A549 (cell line): ENCODE measurements around the gene HERC4. TPM values are rescaled to one million over a fixed set of nuclear protein-coding genes. Genes with fewer than 3 reads are reported as not detected.

Source experiments
- ATAC-seq, 2 experiments: fragments of 200-7000 bp in 1 of 2; fragments of >200 bp in 1 of 2; cut with Nextera tagmentation in 1 of 2; cut with Tn5 transposase in 1 of 2; 3 replicates each; pipeline versions ENCODE4 v1.8.0 to v1.9.1; 2018 to 2020; ENCODE audit warnings: mild to moderate bottlenecking in 1 of 2, moderate library complexity in 1 of 2
- CTCF ChIA-PET: fragments of 300-600 bp; sonication (Branson Sonifier 250); formaldehyde crosslinking; extraction: SDS; loops from one replicate; lab custom pipeline; 2021; ENCODE audit warnings: antibody characterized with exemption, inconsistent platforms; lab: Yijun Ruan, JAX
- POLR2A ChIA-PET: fragments of 350-600 bp; formaldehyde crosslinking; extraction: SDS; loops from one replicate; lab custom pipeline; 2021; ENCODE audit warnings: antibody characterized with exemption, inconsistent platforms; lab: Yijun Ruan, JAX
- DNase-seq, 2 experiments: peaks; one replicate each; pipeline versions ENCODE4 v3.0.0 to v3.0.0-alpha.2; 2011 to 2016; ENCODE audit warnings: low read depth in 1 of 2, low spot score in 1 of 2
- FAIRE-seq: peaks from 2 replicates; lab custom pipeline; 2011; peaks lifted over from hg19 to GRCh38; lab: Jason Lieb, UNC
- H3K27ac ChIP-seq, 2 experiments: fragments of >200 bp; sonication (Bioruptor Twin); formaldehyde crosslinking; 3 replicates each; pipeline ENCODE4 v1.5.1; 2016 to 2017
- H3K4me1 ChIP-seq: fragments of >200 bp; sonication (Bioruptor Twin); formaldehyde crosslinking; 3 replicates; pipeline ENCODE4 v1.6.1; 2016
- H3K4me2 ChIP-seq: fragments of >200 bp; sonication (Bioruptor Twin); formaldehyde crosslinking; 3 replicates; pipeline ENCODE4 v1.6.1; 2016
- H3K4me3 ChIP-seq: fragments of >200 bp; sonication (Bioruptor Twin); formaldehyde crosslinking; 3 replicates; pipeline ENCODE4 v1.5.1; 2016
- H3K9me3 ChIP-seq: fragments of >200 bp; sonication (Bioruptor Twin); formaldehyde crosslinking; 3 replicates; pipeline ENCODE4 v1.6.1; 2016
- CHD2 ChIP-seq: fragments of 150-350 bp; IDR thresholded peaks from 2 replicates; pipeline ENCODE4 v1.6.1; 2014; ENCODE audit warnings: low read length; ENCODE audit not compliant: partially characterized antibody
- EHMT2 ChIP-seq: fragments of 200-600 bp; sonication (generic); IDR thresholded peaks from 2 replicates; pipeline ENCODE4 v1.6.1; 2016; ENCODE audit warnings: antibody characterized with exemption, low read depth, mild to moderate bottlenecking, moderate library complexity
- ESRRA ChIP-seq: fragments of 150-350 bp; IDR thresholded peaks from 2 replicates; pipeline ENCODE4 v1.6.1; 2014; ENCODE audit warnings: mild to moderate bottlenecking, low read length, borderline replicate concordance
- FOSL2 ChIP-seq, 2 experiments: fragments of 450-650 bp in 1 of 2; fragments of >200 bp in 1 of 2; sonication (Bioruptor Twin) in 1 of 2; formaldehyde crosslinking; IDR thresholded peaks; 2 replicates each; pipeline versions ENCODE4 v1.5.0 to v1.6.1; 2016 to 2020; ENCODE audit warnings: mild to moderate bottlenecking in 1 of 2, moderate library complexity in 1 of 2
- GATA3 ChIP-seq: IDR thresholded peaks from 2 replicates; pipeline ENCODE4 v1.6.1; 2012; ENCODE audit warnings: borderline replicate concordance
- HEYL ChIP-seq: fragments of 250-450 bp; sonication (Bioruptor Pico); IDR thresholded peaks from 2 replicates; pipeline ENCODE4 v1.8.0; 2021; ENCODE audit warnings: mild to moderate bottlenecking, moderate library complexity
- HOXB5 ChIP-seq: fragments of 250-450 bp; sonication (Bioruptor Pico); IDR thresholded peaks from 2 replicates; pipeline ENCODE4 v1.5.0; 2020; ENCODE audit warnings: mild to moderate bottlenecking, moderate library complexity
- POLR2A ChIP-seq: IDR thresholded peaks from 2 replicates; pipeline ENCODE4 v1.6.1; 2012; ENCODE audit warnings: mild to moderate bottlenecking, low read length
- RCOR1 ChIP-seq: fragments of 150-350 bp; IDR thresholded peaks from 2 replicates; pipeline ENCODE4 v1.6.1; 2014; ENCODE audit warnings: antibody characterized with exemption, low read length, low read depth
- RNF2 ChIP-seq: fragments of 200-600 bp; sonication (generic); IDR thresholded peaks from 2 replicates; pipeline ENCODE4 v1.6.1; 2016; ENCODE audit warnings: low read depth, mild to moderate bottlenecking, antibody characterized with exemption, moderate library complexity, borderline replicate concordance
- SMC3 ChIP-seq: fragments of >200 bp; sonication (Bioruptor Twin); formaldehyde crosslinking; IDR thresholded peaks from 3 replicates; pipeline ENCODE4 v1.6.1; 2018; ENCODE audit warnings: inconsistent platforms
- SREBF2 ChIP-seq: fragments of 450-650 bp; IDR thresholded peaks from 2 replicates; pipeline ENCODE4 v1.6.1; 2014; ENCODE audit warnings: mild to moderate bottlenecking, moderate library complexity
- WGBS: methylation state at CpG from one replicate; pipeline ENCODE4 v1.1.6; 2017; ENCODE audit errors: missing lambda C conversion rate; 5-methylcytosine and 5-hydroxymethylcytosine counted together
- polyA plus RNA-seq, 4 experiments: library from polyadenylated mRNA; depleted of rRNA in 3 of 4; stranded (reverse); fragments of >200 nt; fragmentation: RNase III in 1 of 4; extraction: RNeasy Plus Mini Kit Qiagen cat#74134 plus additional on column Dnase treatment in 1 of 4; gene quantifications; 2 replicates in 3 of 4; 3 replicates in 1 of 4; pipeline ENCODE4 v1.2.3, GENCODE V29; 2011 to 2017
- TF ChIP-seq, protein P1 (sequence below): fragments of >200 bp; sonication (Bioruptor Twin); formaldehyde crosslinking; IDR thresholded peaks from 3 replicates; pipeline ENCODE4 v1.6.1; 2016
- TF ChIP-seq, protein P2 (sequence below): fragments of 450-650 bp; IDR thresholded peaks from 2 replicates; pipeline ENCODE4 v1.6.1; 2014; ENCODE audit warnings: antibody characterized with exemption
- TF ChIP-seq, protein P3 (sequence below): fragments of 250-450 bp; sonication (Bioruptor Pico); IDR thresholded peaks from 2 replicates; pipeline ENCODE4 v1.5.0; 2020; ENCODE audit warnings: low read depth, mild to moderate bottlenecking, moderate library complexity
- TF ChIP-seq, protein P4 (sequence below): fragments of 150-350 bp; IDR thresholded peaks from 2 replicates; pipeline ENCODE4 v1.6.1; 2014; ENCODE audit warnings: low read depth, mild to moderate bottlenecking, low read length
- TF ChIP-seq, protein P5 (sequence below): IDR thresholded peaks from 2 replicates; pipeline ENCODE4 v1.6.1; 2012

Gene HERC4
- polyA plus RNA-seq, 2 of the 4 experiments (the other 2 are of a cell fraction) = 43.2 to 51.3 TPM

DNA sequence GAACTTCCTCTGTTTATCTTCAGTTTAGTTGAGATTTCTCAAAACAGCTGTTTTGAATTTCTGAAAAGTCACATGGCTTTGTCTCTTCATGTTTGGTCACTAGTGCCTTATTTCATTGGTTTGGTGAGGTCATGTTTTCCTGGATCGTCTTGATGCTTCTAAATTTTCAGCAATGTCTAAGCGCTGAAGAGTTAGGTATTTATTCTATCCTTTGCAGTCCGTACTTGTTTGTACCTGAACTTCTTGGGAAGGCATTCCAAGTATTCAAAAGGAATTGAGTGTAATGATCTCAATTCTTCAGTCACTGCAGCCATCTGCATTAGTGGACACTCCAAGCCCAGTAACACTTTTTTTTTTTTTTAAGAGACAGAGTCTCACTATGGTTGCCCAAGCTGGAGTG lies 67.7 kb downstream of the HERC4 start:
- H3K9me3 ChIP-seq = no peaks in the 10 kb centered on the region
- H3K4me2 ChIP-seq = no peak overlapping the region
- H3K27ac ChIP-seq = no peak overlapping the region
- TF ChIP-seq, protein P1, sequence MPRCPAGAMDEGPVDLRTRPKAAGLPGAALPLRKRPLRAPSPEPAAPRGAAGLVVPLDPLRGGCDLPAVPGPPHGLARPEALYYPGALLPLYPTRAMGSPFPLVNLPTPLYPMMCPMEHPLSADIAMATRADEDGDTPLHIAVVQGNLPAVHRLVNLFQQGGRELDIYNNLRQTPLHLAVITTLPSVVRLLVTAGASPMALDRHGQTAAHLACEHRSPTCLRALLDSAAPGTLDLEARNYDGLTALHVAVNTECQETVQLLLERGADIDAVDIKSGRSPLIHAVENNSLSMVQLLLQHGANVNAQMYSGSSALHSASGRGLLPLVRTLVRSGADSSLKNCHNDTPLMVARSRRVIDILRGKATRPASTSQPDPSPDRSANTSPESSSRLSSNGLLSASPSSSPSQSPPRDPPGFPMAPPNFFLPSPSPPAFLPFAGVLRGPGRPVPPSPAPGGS = no peak
- TF ChIP-seq HOXB5 (CRISPR knock-in tag) = no peak
- TF ChIP-seq FOSL2 (IDR thresholded peaks at IDR 0.05) = no peak
- TF ChIP-seq FOSL2 (CRISPR knock-in tag; IDR thresholded peaks at IDR 0.05) = no peak
- CTCF ChIA-PET = no interaction called here
- ATAC-seq (no peak), DNase-seq (no peak), FAIRE-seq (no peak)
- POLR2A ChIA-PET = no interaction called here
- H3K4me3 ChIP-seq = no peak overlapping the region
- H3K4me1 ChIP-seq = no peaks in the 10 kb centered on the region
- WGBS = 92% methylated on average over 3 of the region's 3 CpGs

DNA sequence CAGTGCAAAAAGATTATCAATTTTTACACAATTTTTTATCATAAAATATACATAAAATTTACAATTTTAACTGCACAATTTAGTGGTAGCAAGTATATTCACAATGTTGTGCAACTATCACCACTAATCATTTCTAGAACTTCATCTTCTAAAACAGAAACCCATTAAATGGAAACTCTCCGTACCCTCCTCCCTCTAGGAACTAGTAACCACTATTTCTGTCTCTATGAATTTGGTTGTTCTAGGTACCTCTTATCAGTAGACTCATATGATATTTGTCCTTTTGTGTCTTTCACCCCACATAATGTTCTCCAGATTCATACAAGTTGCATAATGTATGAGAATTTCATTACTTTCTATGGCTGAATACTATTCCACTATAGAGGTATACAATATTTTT lies 73.5 kb downstream of the HERC4 start:
- DNase-seq (no peak), FAIRE-seq (no peak), ATAC-seq (no peak)
- no peaks in the 10 kb centered on the region for H3K4me1 ChIP-seq
- POLR2A ChIA-PET = no interaction called here
- TF ChIP-seq POLR2A (no peak), RNF2 (no peak), EHMT2 (no peak), SMC3 (no peak), HEYL (no peak), ESRRA (no peak), FOSL2 (IDR thresholded peaks at IDR 0.05) (no peak), FOSL2 (CRISPR knock-in tag; IDR thresholded peaks at IDR 0.05) (no peak), SREBF2 (no peak), RCOR1 (no peak), GATA3 (no peak), CHD2 (no peak)
- TF ChIP-seq, protein P2, sequence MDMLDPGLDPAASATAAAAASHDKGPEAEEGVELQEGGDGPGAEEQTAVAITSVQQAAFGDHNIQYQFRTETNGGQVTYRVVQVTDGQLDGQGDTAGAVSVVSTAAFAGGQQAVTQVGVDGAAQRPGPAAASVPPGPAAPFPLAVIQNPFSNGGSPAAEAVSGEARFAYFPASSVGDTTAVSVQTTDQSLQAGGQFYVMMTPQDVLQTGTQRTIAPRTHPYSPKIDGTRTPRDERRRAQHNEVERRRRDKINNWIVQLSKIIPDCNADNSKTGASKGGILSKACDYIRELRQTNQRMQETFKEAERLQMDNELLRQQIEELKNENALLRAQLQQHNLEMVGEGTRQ = no peak
- TF ChIP-seq, protein P3, sequence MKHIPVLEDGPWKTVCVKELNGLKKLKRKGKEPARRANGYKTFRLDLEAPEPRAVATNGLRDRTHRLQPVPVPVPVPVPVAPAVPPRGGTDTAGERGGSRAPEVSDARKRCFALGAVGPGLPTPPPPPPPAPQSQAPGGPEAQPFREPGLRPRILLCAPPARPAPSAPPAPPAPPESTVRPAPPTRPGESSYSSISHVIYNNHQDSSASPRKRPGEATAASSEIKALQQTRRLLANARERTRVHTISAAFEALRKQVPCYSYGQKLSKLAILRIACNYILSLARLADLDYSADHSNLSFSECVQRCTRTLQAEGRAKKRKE (CRISPR knock-in tag) = no peak
- TF ChIP-seq, protein P4, sequence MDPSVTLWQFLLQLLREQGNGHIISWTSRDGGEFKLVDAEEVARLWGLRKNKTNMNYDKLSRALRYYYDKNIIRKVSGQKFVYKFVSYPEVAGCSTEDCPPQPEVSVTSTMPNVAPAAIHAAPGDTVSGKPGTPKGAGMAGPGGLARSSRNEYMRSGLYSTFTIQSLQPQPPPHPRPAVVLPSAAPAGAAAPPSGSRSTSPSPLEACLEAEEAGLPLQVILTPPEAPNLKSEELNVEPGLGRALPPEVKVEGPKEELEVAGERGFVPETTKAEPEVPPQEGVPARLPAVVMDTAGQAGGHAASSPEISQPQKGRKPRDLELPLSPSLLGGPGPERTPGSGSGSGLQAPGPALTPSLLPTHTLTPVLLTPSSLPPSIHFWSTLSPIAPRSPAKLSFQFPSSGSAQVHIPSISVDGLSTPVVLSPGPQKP = no peak
- CTCF ChIA-PET = no interaction called here
- H3K4me3 ChIP-seq = no peak overlapping the region
- H3K27ac ChIP-seq = no peak overlapping the region
- H3K4me2 ChIP-seq = no peak overlapping the region
- no peaks in the 10 kb centered on the region for H3K9me3 ChIP-seq
- WGBS = 96% methylated on average over 1 of the region's 1 CpG

DNA sequence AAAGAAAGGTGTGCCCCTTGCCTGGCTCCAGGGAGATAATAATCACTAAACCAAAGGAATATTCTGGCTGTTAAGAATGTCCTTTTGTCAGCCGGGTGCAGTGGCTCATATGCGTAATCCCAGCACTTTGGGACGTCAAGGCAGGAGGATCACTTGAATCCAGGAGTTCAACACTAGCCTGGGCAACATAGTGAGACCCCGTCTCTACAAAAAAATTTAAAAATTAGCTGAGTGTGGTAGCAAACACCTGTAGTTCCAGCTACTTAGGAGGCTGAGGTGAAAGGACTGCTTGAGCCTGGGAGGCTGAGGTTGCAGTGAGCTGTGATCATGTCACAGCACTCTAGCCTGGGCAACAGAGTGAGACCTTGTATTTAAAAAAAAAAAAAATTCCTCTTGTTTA lies 74.1 kb downstream of the HERC4 start:
- ChIA-PET POLR2A (no interaction called here), CTCF (no interaction called here)
- H3K4me2 ChIP-seq = no peak overlapping the region
- FAIRE-seq (no peak), DNase-seq (no peak), ATAC-seq (no peak)
- no peaks in the 10 kb centered on the region for H3K4me1 ChIP-seq
- TF ChIP-seq, protein P5, sequence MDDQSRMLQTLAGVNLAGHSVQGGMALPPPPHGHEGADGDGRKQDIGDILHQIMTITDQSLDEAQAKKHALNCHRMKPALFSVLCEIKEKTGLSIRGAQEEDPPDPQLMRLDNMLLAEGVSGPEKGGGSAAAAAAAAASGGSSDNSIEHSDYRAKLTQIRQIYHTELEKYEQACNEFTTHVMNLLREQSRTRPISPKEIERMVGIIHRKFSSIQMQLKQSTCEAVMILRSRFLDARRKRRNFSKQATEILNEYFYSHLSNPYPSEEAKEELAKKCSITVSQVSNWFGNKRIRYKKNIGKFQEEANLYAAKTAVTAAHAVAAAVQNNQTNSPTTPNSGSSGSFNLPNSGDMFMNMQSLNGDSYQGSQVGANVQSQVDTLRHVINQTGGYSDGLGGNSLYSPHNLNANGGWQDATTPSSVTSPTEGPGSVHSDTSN = no peak
- H3K9me3 ChIP-seq = no peaks in the 10 kb centered on the region
- no peak overlapping the region for H3K27ac ChIP-seq
- 96% methylated on average over 4 of the region's 4 CpGs for WGBS
- H3K4me3 ChIP-seq = no peak overlapping the region
